Activated CD4-positive, alpha-beta T cell treated with anti-CD3 and anti-CD28 coated beads, Interleukin-2, Interleukin-4, amounts not matched to agents 100 ng/mL and 50 ng/mL, durations not matched to agents 16 hours and 8 hours (primary cell): ENCODE results near the gene NCOA1.
"Not testable (repeated sequence)": the region's sequence is repeated elsewhere in the genome, so short reads cannot be mapped to it uniquely, and the experiment has no call there.

Source experiments
- DNase-seq: peaks from one replicate; pipeline ENCODE4 v3.0.0-alpha.2; 2020; ENCODE audit warnings: low spot score

NCOA1 gene

DNA sequence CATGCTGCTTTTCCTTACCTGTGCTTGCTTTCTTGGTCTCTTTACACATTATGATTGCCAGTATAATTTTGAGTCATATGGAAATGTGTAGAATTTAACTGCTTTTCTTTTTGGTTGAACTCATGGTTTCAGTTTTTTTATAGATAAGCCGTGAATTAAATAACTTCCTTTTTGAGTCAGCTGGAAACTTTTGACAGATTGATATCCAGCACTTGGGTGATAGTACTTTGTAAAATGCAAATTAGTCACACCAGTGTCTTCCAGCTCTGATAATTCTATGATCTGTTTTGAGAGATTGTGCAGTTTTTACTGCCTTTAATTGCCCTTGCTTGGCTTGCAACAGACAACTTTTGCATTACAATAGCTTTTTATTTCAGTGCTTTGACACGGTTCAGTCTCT lies 86.4 kb downstream of the NCOA1 start:
- peak; percentile 90 for DNase-seq

GRCh38 chr2:24579053-24579803 lies 88.2 kb downstream of the NCOA1 start:
- DNase-seq, result peak; percentile 54

DNA sequence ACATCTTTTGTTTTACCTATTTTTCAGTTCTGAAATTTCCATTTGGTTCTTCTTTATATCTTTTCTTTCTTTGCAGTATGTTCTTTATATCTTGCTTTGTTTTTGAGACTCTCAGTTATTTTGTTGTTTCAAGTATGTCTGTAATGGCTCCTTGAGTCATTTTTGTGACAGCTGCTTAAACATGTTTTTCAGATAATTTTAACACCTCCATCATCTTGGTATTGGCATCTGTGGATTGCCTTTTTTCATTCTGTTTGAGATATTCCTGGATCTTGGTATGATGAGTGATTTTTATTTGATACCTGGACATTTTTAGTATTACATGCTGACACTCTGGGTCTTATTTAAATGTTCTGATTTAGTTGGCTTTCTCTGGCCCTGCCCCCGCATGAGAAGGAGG lies 89.5 kb downstream of the NCOA1 start:
- DNase-seq, result no peak

GRCh38 chr2:24581971-24582370 lies 90.9 kb downstream of the NCOA1 start:
- not testable (repeated sequence) for DNase-seq

- DNase-seq, result peak; percentile 38
Observed at GRCh38 chr2:24586955-24587354, 95.9 kb downstream of the NCOA1 start.

DNA sequence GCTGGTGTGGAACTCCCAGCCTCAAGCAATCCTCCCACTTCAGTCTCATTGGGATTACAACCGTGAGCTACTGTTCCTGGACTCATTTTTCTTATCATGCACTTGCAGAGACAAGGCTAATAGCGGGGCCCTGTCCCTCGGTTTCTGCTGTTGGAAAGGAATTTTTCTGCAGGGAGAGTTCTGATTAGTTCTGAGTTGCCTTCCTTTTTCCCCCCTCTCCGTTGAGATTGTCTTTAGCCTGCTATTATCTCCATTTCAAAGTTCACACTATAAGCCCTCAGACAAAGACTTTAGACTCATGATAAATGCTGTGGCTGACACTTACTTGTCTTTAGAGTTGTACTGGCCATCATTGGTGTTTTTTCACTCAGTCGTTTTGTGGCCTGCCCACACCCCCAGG lies 97.2 kb downstream of the NCOA1 start:
- DNase-seq, result no peak

- no peak for DNase-seq
Observed at GRCh38 chr2:24592441-24593100, 101.5 kb downstream of the NCOA1 start.

- no peak for DNase-seq
Observed at GRCh38 chr2:24594283-24594682, 103.2 kb downstream of the NCOA1 start.

- no peak for DNase-seq
Observed at GRCh38 chr2:24597181-24597870, 106.3 kb downstream of the NCOA1 start.

DNA sequence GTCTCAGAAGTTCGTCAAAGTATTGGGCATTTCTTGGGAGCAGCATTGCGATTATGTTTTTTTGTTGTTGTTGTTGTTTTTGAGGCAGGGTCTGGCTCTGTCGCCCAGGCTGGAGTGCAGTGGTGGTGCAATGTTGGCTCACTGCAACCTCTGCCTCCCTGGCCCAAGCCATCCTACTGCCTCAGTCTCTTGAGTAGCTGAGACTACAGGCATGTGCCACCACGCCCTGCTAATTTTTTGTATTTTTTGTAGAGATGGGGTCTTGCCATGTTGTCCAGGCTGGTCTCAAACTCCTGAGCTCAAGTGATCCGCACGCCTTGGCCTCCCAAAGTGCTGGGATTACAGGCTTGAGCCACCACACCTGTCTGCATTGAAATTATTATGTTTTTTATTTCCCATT lies 109.1 kb downstream of the NCOA1 start:
- not testable (repeated sequence) for DNase-seq

GRCh38 chr2:24611631-24612030 lies 120.6 kb downstream of the NCOA1 start:
- no peak for DNase-seq

DNA sequence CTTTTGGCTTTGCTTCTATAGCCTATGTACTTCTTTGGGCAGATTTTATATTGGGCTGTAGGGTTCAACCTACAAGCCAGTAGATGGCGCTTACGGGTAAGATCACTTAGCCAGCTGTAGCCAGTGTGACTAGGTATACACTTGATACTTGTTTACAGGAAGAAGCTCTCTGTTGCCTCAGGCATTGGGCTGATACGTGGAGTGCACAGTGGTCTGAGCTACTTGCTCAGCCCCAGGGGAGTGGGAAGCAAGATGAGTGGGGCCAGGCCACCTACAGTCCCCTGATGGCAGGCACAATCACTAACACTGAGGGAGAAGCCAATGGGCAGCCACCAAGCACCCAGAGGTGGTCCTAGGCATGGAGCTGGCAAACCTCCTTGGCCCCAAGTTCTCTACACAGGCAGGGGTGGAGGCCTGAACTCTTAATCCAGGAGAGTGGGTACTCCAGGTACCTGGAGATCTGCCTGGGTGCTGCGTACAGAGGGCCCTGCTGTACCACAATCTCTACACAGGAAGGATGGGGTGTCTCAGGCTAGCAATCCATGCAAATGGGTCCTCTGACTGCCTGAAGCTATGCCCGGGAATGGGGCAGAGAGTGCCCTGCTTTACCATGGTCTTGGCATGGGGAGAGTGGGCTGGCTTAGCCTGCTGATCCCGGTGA lies 122.2 kb downstream of the NCOA1 start:
- peak; percentile 53 for DNase-seq

DNA sequence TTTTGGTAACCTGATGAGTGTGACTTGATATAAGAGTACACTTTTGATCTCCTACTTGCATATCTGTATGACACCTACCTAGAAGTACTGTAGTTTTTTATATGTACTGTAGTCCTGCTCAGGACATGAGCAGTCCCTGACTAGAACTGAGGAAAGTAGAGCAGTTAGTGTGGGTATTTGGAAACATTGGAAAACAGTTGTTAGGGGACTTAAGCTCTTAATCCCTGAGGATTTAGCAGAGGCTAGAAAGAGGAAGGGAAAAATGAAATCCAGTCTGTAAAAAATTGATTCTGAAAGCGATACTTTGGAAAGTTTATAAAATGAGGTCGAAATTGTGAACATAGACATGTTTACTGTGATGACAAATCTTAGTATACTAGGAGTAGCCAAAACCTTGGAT lies 125.6 kb downstream of the NCOA1 start:
- no peak for DNase-seq

DNA sequence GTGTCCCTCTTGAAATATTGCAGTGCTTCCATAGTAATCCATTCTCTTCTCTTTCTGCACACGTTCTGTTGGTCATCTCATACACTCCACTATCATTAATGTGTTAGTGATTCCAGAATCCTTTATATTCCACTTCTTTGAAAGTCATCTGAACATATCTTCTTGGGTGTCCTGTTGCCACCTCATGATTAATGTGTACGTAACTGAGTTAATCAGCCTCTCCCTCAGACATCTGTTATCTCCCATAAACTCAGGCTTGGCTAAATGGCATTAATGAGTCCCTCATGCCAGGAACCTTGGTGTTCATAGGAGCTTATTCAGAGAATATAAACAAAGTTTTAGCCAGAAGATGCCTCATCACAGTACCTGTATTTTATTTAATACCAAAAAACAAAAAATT lies 126.4 kb downstream of the NCOA1 start:
- DNase-seq, result no peak

- DNase-seq, result no peak
Observed at GRCh38 chr2:24618144-24618543, 127.1 kb downstream of the NCOA1 start.

- DNase-seq, result no peak
Observed at GRCh38 chr2:24618680-24619079, 127.6 kb downstream of the NCOA1 start.

DNA sequence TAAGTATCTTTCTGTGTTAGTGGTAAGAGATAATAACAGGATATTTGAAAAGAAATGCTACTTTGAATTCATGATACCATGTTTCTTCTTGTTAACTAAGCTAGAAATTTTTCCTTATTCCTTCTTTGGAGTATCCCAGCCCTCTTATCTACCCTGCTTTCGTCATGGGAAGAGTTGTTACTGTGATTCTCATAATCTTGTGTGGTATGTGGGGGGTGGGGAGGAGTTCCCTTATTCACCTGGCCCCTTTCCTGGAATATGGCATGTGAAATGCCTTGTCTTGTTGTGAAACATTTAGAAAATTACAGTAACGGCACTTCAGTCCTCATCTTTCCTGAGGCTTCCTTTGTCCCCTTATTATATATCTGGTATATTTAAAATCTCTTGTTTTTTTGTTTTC lies 129.9 kb downstream of the NCOA1 start:
- no peak for DNase-seq

DNA sequence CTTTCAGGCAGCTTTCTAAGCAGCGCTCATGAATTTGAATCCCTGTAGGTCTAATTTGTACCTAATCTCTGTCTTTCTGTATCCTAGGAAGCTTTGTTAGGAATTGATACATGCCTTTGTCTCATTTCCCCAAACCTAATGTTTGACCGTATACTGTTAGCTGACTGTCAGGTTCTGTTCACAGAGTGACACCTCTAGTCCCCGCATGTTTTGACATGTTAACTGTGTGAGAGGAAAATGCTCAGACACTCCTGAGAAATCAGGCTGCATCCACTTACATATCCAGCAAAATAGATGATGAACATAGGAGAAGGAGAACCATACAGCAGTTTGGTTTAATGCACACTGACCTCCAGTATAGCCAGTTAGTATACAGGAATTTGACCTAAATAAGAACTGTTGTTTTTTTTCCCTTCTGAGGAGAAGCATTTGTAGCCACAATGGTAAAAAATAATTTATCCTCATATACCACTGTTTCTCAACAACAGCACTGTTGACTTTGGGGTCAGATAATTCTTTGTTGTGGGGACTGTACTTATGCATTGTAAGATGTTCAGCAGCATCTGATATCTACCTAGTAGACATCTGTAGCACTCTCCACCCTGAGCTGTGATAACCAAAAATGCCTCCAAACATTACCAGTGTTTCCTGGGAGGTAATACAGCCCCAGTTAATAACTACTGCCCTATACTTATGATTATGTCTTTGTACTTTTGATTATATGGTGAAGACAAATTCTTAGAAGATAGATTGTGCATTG lies 130.9 kb downstream of the NCOA1 start:
- no peak for DNase-seq

DNA sequence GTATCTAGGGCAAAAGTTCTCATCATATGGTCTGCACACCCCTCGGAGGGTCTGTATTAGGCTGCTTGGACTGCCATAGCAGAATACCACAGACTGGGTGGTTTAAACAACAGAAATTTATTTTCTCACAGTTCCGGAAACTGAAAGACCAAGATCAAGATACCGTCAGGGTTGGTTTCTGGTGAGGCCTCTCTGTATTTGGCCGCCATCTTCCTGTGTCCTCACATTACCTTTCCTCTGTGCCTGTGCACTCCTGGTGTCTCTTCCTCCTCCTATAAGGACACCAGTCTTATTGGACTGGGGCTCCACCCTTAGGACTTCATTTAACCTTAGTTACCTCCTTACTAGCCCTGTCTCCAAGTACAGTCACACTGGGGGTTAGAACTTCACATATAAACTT lies 132.5 kb downstream of the NCOA1 start:
- no peak for DNase-seq

- DNase-seq, result no peak
Observed at GRCh38 chr2:24625728-24626127, 134.7 kb downstream of the NCOA1 start.

DNA sequence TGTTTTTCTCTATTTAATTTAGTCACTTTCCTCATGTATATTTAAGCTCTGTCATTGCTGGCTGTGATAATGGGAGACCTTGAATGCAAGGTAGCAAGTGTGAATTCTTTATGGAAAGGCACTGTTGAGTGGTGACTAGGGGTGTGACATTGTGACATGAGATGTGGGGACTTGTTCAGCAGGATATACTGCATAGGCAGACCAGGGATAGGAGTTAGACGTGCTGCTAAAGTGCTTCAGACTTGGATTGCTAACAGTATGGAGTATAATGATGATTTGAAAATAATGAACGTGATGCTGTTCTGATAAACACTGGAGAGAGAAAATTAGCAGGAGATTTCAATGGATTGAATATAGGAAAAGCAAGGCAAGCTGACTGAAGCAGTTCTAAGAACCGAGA lies 135.1 kb downstream of the NCOA1 start:
- no peak for DNase-seq

DNA sequence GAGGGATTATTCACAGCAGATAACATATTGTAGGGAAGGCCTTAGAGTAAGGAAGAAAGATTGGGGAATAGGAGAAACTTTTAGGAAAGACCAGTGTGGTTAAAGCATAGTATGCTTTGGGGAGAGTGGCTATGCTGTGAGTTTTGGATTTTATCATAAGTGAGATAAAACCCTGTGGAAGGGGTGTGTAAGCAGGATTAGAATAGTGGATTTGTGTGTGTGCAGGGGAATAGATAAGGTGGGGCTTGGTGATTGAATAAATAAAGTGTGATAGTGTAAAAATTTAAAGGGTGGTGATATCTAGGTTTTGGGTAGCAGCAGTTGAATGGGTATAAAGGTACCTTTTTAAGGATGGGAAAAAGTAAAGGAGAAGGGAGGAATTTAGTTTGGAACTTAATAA lies 137.7 kb downstream of the NCOA1 start:
- no peak for DNase-seq
